ENCODE measurements around the gene ETV4. TPM values are rescaled to one million over a fixed set of nuclear protein-coding genes. Genes with fewer than 3 reads are reported as not detected.

Gene ETV4
- polyA plus RNA-seq, 1 donor from 2014 or later, result 0.61 TPM

DNA sequence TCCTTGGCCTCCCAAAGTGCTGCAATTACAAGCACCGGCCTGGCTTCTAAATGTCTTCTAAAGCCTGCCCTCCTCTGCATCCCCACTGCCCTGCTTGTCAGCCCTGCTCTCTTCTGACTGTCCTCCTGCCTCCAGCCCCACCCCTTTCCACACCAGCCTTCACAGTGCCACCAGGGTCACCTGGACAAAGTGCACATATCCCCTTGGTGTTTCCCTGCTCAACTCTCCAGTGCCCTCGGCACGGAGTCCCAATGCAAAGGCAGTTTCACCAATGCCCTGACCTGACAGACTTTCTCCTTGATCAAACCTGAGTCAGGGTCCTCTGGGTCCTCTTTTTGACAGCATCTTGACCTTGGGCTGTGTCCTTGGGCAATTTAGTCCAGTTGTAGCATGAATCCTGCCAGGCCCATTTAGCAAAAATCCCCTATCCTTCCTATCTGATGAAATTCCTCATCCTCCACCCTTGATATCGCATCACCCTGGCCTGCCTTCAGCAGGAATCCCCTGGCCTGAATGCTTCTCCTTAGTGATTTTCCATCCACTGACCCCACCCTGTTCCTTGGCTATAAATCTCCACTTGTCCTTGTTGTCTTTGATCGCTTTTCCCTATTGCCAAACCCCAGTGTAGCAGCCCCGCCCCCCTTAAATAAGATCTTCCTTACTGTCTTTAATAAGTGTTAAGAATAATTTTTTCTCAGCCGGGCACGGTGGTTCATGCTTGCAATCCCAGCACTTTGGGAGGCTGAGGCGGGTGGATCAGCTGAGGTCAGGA is 42.7 kb upstream of the ETV4 start:
- Histone ChIP-seq H3K79me2 (replicated peaks; ENCODE audit: insufficient read depth, low read length) (no peaks in the 10 kb centered on the region), H3K36me3 (ENCODE audit: insufficient read depth, low read length) (no peaks in the 10 kb centered on the region), H3K4me3 (ENCODE audit: low read length) (no peak overlapping the region), H2AFZ (ENCODE audit: low read depth, low read length) (no peak overlapping the region), H3K4me2 (ENCODE audit: low read length) (no peak overlapping the region), H3K9ac (ENCODE audit: low read length) (no peak overlapping the region), H3K27ac (ENCODE audit: low read length) (no peak overlapping the region), H3K27me3 (ENCODE audit: insufficient read depth, low read depth, low read length) (no peaks in the 10 kb centered on the region), H4K20me1 (ENCODE audit: insufficient read depth) (no peaks in the 10 kb centered on the region), H3K9me3 (ENCODE audit: low read length) (no peaks in the 10 kb centered on the region), H3K9me2 (ENCODE audit: insufficient read depth, low read length) (no peaks in the 10 kb centered on the region), H3F3A (ENCODE audit: insufficient read depth, low read length, poor library complexity, severe bottlenecking) (no peaks in the 10 kb centered on the region)
- TF ChIP-seq RAD21 (conservative IDR thresholded peaks at IDR 0.05) (no peak), SMC3 (conservative IDR thresholded peaks at IDR 0.05; ENCODE audit: poor library complexity) (no peak), EZH2 (IDR thresholded peaks at IDR 0.05; ENCODE audit: borderline replicate concordance, insufficient read depth, low read length, poor library complexity, severe bottlenecking) (no peak), POLR2AphosphoS5 (IDR thresholded peaks at IDR 0.05) (no peak), MXI1 (conservative IDR thresholded peaks at IDR 0.05; ENCODE audit: poor library complexity, severe bottlenecking) (no peak), TAF1 (IDR thresholded peaks at IDR 0.05; ENCODE audit: low read depth) (no peak), EP300 (conservative IDR thresholded peaks at IDR 0.05; ENCODE audit: poor library complexity, severe bottlenecking) (no peak), REST (IDR thresholded peaks at IDR 0.05; ENCODE audit: borderline replicate concordance) (no peak)
- TF ChIP-seq, protein P1, sequence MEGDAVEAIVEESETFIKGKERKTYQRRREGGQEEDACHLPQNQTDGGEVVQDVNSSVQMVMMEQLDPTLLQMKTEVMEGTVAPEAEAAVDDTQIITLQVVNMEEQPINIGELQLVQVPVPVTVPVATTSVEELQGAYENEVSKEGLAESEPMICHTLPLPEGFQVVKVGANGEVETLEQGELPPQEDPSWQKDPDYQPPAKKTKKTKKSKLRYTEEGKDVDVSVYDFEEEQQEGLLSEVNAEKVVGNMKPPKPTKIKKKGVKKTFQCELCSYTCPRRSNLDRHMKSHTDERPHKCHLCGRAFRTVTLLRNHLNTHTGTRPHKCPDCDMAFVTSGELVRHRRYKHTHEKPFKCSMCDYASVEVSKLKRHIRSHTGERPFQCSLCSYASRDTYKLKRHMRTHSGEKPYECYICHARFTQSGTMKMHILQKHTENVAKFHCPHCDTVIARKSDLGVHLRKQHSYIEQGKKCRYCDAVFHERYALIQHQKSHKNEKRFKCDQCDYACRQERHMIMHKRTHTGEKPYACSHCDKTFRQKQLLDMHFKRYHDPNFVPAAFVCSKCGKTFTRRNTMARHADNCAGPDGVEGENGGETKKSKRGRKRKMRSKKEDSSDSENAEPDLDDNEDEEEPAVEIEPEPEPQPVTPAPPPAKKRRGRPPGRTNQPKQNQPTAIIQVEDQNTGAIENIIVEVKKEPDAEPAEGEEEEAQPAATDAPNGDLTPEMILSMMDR (IDR thresholded peaks at IDR 0.05; ENCODE audit: poor library complexity, severe bottlenecking), result no peak

- no peaks in the 10 kb centered on the region for H3K9me2 ChIP-seq (ENCODE audit: insufficient read depth, low read length)
- H3K79me2 ChIP-seq (replicated peaks; ENCODE audit: insufficient read depth, low read length), result no peaks in the 10 kb centered on the region
- no peak overlapping the region for H3K4me3 ChIP-seq (ENCODE audit: low read length)
- H3K9ac ChIP-seq (ENCODE audit: low read length), result no peak overlapping the region
- H3K27ac ChIP-seq (ENCODE audit: low read length), result no peak overlapping the region
- H2AFZ ChIP-seq (ENCODE audit: low read depth, low read length), result no peak overlapping the region
- no peaks in the 10 kb centered on the region for H3F3A ChIP-seq (ENCODE audit: insufficient read depth, low read length, poor library complexity, severe bottlenecking)
- H3K27me3 ChIP-seq (ENCODE audit: insufficient read depth, low read depth, low read length), result no peaks in the 10 kb centered on the region
- H3K4me2 ChIP-seq (ENCODE audit: low read length), result no peak overlapping the region
- H3K9me3 ChIP-seq (ENCODE audit: low read length), result no peaks in the 10 kb centered on the region
- H3K36me3 ChIP-seq (ENCODE audit: insufficient read depth, low read length), result no peaks in the 10 kb centered on the region
- TF ChIP-seq, protein P1 (IDR thresholded peaks at IDR 0.05; ENCODE audit: poor library complexity, severe bottlenecking), result no peak
- TF ChIP-seq MXI1 (conservative IDR thresholded peaks at IDR 0.05; ENCODE audit: poor library complexity, severe bottlenecking), result no peak
- no peak for TF ChIP-seq REST (IDR thresholded peaks at IDR 0.05; ENCODE audit: borderline replicate concordance)
- TF ChIP-seq RAD21 (conservative IDR thresholded peaks at IDR 0.05), result no peak
- no peak for TF ChIP-seq TAF1 (IDR thresholded peaks at IDR 0.05; ENCODE audit: low read depth)
- TF ChIP-seq SMC3 (conservative IDR thresholded peaks at IDR 0.05; ENCODE audit: poor library complexity), result no peak
- TF ChIP-seq EP300 (conservative IDR thresholded peaks at IDR 0.05; ENCODE audit: poor library complexity, severe bottlenecking), result no peak
- TF ChIP-seq POLR2AphosphoS5 (IDR thresholded peaks at IDR 0.05), result no peak
- no peak for TF ChIP-seq EZH2 (IDR thresholded peaks at IDR 0.05; ENCODE audit: borderline replicate concordance, insufficient read depth, low read length, poor library complexity, severe bottlenecking)
- H4K20me1 ChIP-seq (ENCODE audit: insufficient read depth), result no peaks in the 10 kb centered on the region
These were observed 42.0 kb upstream of the ETV4 start for GRCh38 chr17:43588121-43588520.

All from neural cell (in vitro differentiated cells).